Airway epithelial cell (primary cell): Measurements from ENCODE around the gene TRIM74. TPM values are rescaled to one million over a fixed set of nuclear protein-coding genes. Genes with fewer than 3 reads are reported as not detected.

Source experiments
- total RNA-seq: library from RNA; depleted of rRNA; stranded (reverse); fragments of >200 nt; gene quantifications from 2 replicates; pipeline ENCODE4 v1.2.3, GENCODE V29; 2015

Gene TRIM74
- not detected in 2 replicates for total RNA-seq

GRCh38 chr7:72968980-72969516 is at the start of gene TRIM74:
TSS of gene TRIM74 (minus strand) at chr7:72969466. CDS start at chr7:72966157, 3,309 bp downstream.

GRCh38 chr7:72924733-72925545 is 44.3 kb downstream of the TRIM74 start, which contains the start of gene POM121:
TSS of gene POM121 (plus strand) at chr7:72925095. CDS start at chr7:72925122, 27 bp downstream.

Other genes with a start within 250 kb of the TRIM74 start
- 0.37 and 0.56 TPM in 2 replicates for gene TYW1B, start 141.3 kb downstream of the TRIM74 start, total RNA-seq
- 8.3 and 13.6 TPM in 2 replicates for gene POM121, start 44.4 kb downstream of the TRIM74 start, total RNA-seq
- gene SPDYE8, start 60.3 kb upstream of the TRIM74 start, total RNA-seq = not detected in 2 replicates
- not detected in 2 replicates for gene SPDYE11, start 88.4 kb upstream of the TRIM74 start, total RNA-seq
- gene SPDYE9, start 116.6 kb upstream of the TRIM74 start, total RNA-seq = not detected in 2 replicates